GM12878 (cell line): ENCODE data around the gene SNRPD1.

ENCODE experiments used
- CBX5 ChIP-seq: sonication (generic); IDR thresholded peaks from 2 replicates; pipeline ENCODE4 v1.6.1; 2016; ENCODE audit warnings: low read depth, moderate library complexity, mild to moderate bottlenecking, inconsistent platforms
- CHD4 ChIP-seq: fragments of 200-600 bp; sonication (generic); IDR thresholded peaks from 2 replicates; pipeline ENCODE4 v1.6.1; 2016; ENCODE audit warnings: mild to moderate bottlenecking
- EP300 ChIP-seq, 2 experiments: fragments of 150-350 bp in 1 of 2; IDR thresholded peaks; 2 replicates each; pipeline ENCODE4 v1.6.1; 2011 to 2012; ENCODE audit warnings: low read depth in 2 of 2, low read length in 2 of 2, borderline replicate concordance in 1 of 2, improper control_type of control experiment in 1 of 2, inconsistent platforms in 1 of 2; ENCODE audit not compliant: control insufficient read depth in 1 of 2
- FOS ChIP-seq: IDR thresholded peaks from 3 replicates; pipeline ENCODE4 v1.6.1; 2011; ENCODE audit warnings: borderline replicate concordance; ENCODE audit not compliant: insufficient read length; ENCODE audit errors: extremely low read depth
- SMAD1 ChIP-seq: fragments of 450-650 bp; IDR thresholded peaks from 2 replicates; pipeline ENCODE4 v1.6.1; 2018; ENCODE audit warnings: mild to moderate bottlenecking, low read depth; ENCODE audit not compliant: partially characterized antibody
- SUZ12 ChIP-seq: fragments of 200-600 bp; sonication (generic); IDR thresholded peaks from one replicate; pipeline ENCODE4 v1.6.1; 2018; ENCODE audit warnings: antibody characterized with exemption, mild to moderate bottlenecking; ENCODE audit not compliant: unreplicated experiment
- TF ChIP-seq, protein P1 (sequence below): IDR thresholded peaks from 2 replicates; pipeline ENCODE4 v1.6.1; 2012; ENCODE audit warnings: mild to moderate bottlenecking, low read depth, low read length
- TF ChIP-seq, protein P2 (sequence below): fragments of 150-350 bp; IDR thresholded peaks from 2 replicates; pipeline ENCODE4 v1.6.1; 2014; ENCODE audit warnings: mild to moderate bottlenecking, low read depth, low read length
- TF ChIP-seq, protein P3 (sequence below), 3 experiments: IDR thresholded peaks in 2 of 3; conservative IDR thresholded peaks in 1 of 3; 2 replicates each; pipeline ENCODE4 v1.5.1; 2011; ENCODE audit warnings: low read depth in 3 of 3, low read length in 3 of 3, mild to moderate bottlenecking in 3 of 3, control low read depth in 2 of 3, moderate library complexity in 2 of 3, inconsistent platforms in 1 of 3, mixed read lengths in 1 of 3; ENCODE audit not compliant: control insufficient read depth in 2 of 3, insufficient read depth in 1 of 3; ENCODE audit errors: extremely low read depth in 1 of 3

DNA sequence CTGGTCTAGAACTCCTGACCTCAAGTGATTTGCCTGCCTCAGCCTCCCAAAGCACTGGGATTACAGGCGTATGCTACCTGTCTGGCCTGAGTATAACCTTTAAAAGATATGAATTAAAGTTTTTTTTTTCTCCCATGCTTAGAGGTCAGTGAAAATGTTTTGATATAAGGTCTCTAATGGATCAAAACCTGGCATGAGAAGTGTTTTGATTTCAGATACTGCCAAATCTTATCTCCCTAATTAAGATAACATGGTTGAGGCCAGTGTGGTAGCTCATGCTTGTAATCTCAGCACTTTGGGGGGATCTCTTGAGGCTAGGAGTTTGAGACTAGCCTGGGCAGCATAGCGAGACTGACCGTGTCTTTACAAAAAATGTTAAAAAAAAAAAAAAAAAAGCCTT lies 41.2 kb downstream of the SNRPD1 start:
- TF ChIP-seq SUZ12 (no peak), FOS (no peak), CBX5 (no peak), SMAD1 (no peak), EP300 (IDR thresholded peaks at IDR 0.05; ENCODE audit: borderline replicate concordance in 1 of 2, control insufficient read depth in 1 of 2, low read depth in 2 of 2, low read length in 2 of 2) (no peak), CHD4 (no peak)
- TF ChIP-seq, protein P1, sequence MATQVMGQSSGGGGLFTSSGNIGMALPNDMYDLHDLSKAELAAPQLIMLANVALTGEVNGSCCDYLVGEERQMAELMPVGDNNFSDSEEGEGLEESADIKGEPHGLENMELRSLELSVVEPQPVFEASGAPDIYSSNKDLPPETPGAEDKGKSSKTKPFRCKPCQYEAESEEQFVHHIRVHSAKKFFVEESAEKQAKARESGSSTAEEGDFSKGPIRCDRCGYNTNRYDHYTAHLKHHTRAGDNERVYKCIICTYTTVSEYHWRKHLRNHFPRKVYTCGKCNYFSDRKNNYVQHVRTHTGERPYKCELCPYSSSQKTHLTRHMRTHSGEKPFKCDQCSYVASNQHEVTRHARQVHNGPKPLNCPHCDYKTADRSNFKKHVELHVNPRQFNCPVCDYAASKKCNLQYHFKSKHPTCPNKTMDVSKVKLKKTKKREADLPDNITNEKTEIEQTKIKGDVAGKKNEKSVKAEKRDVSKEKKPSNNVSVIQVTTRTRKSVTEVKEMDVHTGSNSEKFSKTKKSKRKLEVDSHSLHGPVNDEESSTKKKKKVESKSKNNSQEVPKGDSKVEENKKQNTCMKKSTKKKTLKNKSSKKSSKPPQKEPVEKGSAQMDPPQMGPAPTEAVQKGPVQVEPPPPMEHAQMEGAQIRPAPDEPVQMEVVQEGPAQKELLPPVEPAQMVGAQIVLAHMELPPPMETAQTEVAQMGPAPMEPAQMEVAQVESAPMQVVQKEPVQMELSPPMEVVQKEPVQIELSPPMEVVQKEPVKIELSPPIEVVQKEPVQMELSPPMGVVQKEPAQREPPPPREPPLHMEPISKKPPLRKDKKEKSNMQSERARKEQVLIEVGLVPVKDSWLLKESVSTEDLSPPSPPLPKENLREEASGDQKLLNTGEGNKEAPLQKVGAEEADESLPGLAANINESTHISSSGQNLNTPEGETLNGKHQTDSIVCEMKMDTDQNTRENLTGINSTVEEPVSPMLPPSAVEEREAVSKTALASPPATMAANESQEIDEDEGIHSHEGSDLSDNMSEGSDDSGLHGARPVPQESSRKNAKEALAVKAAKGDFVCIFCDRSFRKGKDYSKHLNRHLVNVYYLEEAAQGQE: no peak
- TF ChIP-seq, protein P2, sequence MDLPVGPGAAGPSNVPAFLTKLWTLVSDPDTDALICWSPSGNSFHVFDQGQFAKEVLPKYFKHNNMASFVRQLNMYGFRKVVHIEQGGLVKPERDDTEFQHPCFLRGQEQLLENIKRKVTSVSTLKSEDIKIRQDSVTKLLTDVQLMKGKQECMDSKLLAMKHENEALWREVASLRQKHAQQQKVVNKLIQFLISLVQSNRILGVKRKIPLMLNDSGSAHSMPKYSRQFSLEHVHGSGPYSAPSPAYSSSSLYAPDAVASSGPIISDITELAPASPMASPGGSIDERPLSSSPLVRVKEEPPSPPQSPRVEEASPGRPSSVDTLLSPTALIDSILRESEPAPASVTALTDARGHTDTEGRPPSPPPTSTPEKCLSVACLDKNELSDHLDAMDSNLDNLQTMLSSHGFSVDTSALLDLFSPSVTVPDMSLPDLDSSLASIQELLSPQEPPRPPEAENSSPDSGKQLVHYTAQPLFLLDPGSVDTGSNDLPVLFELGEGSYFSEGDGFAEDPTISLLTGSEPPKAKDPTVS: no peak
- TF ChIP-seq, protein P3, sequence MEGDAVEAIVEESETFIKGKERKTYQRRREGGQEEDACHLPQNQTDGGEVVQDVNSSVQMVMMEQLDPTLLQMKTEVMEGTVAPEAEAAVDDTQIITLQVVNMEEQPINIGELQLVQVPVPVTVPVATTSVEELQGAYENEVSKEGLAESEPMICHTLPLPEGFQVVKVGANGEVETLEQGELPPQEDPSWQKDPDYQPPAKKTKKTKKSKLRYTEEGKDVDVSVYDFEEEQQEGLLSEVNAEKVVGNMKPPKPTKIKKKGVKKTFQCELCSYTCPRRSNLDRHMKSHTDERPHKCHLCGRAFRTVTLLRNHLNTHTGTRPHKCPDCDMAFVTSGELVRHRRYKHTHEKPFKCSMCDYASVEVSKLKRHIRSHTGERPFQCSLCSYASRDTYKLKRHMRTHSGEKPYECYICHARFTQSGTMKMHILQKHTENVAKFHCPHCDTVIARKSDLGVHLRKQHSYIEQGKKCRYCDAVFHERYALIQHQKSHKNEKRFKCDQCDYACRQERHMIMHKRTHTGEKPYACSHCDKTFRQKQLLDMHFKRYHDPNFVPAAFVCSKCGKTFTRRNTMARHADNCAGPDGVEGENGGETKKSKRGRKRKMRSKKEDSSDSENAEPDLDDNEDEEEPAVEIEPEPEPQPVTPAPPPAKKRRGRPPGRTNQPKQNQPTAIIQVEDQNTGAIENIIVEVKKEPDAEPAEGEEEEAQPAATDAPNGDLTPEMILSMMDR (IDR thresholded peaks at IDR 0.05 in 2 of 3, conservative IDR thresholded peaks at IDR 0.05 in 1 of 3; ENCODE audit: control insufficient read depth in 2 of 3, extremely low read depth in 1 of 3, insufficient read depth in 1 of 3, low read depth in 3 of 3, low read length in 3 of 3): no peak
